ENCODE data around the gene TMTC1. TPM values are rescaled to one million over a fixed set of nuclear protein-coding genes. Genes with fewer than 3 reads are reported as not detected.
"Not testable (repeated sequence)": the region's sequence is repeated elsewhere in the genome, so short reads cannot be mapped to it uniquely, and the experiment has no call there.

Gene TMTC1
- total RNA-seq, 2 donors from 2014 or later = 0.22 to 0.51 TPM

DNA sequence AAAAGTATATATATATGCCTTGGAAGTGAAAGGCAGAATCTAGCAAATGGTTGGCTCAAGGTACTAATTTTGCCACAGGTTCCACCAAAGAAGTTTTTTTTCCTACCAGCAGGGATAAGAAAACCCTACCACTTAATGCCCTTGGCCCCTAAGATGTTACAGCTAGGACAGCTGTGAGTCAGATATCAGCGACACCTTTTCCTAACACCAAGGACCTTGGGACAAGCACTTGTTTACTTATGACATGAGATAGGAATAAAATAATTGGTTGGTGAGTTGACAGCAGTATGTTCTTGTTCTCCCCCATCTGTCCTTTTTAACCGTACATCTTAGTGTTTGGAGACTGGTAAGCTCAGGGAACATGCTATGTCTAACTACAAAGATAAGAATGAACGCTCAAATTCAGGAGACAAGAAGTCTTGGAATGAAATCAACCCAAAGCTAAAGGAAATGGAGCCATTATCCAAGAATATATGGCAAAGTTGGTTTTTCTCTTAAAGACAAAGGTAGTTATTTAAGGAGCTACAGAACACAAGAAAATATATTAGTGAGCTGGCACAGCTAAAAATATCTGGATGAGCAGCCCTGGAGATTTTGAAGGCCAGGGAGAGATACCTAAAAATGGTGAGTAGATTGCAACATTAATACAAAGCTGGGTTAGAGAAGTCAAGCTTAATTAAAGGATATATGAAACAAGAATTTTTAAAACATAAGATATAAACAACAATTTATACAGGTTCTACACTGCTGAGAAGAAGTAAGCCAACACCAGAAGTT lies 126.8 kb downstream of the TMTC1 start:
- Mint-ChIP-seq H3K27me3 (ENCODE audit: low read depth) (no peaks in the 10 kb centered on the region), H3K36me3 (ENCODE audit: insufficient read depth in 2 of 2) (no peaks in the 10 kb centered on the region), H3K9me3 (no peaks in the 10 kb centered on the region), H3K4me1 (ENCODE audit: low read depth) (no peaks in the 10 kb centered on the region), H3K4me3 (no peak overlapping the region), H3K27ac (no peak overlapping the region)
- no peak for DNase-seq
- ATAC-seq (replicated peaks in 1 of 2) = no peak

GRCh38 chr12:29655861-29656260 lies 127.9 kb downstream of the TMTC1 start:
- Mint-ChIP-seq H3K4me3 (no peak overlapping the region), H3K4me1 (ENCODE audit: low read depth) (no peaks in the 10 kb centered on the region), H3K27ac (no peak overlapping the region), H3K36me3 (ENCODE audit: insufficient read depth in 2 of 2) (no peaks in the 10 kb centered on the region), H3K27me3 (ENCODE audit: low read depth) (no peaks in the 10 kb centered on the region), H3K9me3 (no peaks in the 10 kb centered on the region)
- DNase-seq (no peak), ATAC-seq (replicated peaks in 1 of 2) (no peak)

- Mint-ChIP-seq H3K4me3 (no peak overlapping the region), H3K4me1 (ENCODE audit: low read depth) (no peaks in the 10 kb centered on the region), H3K36me3 (ENCODE audit: insufficient read depth in 2 of 2) (no peaks in the 10 kb centered on the region), H3K27me3 (ENCODE audit: low read depth) (no peaks in the 10 kb centered on the region), H3K9me3 (no peaks in the 10 kb centered on the region), H3K27ac (no peak overlapping the region)
- no peak for ATAC-seq (replicated peaks in 1 of 2)
- DNase-seq = no peak
Observed at GRCh38 chr12:29653286-29653685, 130.5 kb downstream of the TMTC1 start.

DNA sequence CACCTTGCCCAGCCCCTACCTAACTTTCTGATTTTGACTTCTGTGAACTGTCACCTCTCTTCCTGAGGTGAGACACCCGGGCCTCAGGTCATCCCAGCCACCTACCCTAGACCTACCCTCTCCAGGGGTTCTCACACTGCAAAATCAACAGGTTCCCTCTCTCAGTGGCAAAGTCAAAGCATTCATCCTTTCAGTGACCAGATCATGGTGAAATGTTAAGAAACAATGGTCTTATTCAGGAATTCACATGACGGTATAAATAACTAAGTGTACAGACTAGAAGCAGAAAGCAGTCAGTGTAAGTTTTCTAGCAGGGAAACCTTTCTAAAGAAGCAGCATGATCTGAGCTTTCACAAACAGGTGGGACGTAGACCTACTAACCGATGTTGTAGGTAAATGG lies 133.4 kb downstream of the TMTC1 start:
- no peak for DNase-seq
- Mint-ChIP-seq H3K36me3 (ENCODE audit: insufficient read depth in 2 of 2) (no peaks in the 10 kb centered on the region), H3K27ac (no peak overlapping the region), H3K4me3 (no peak overlapping the region), H3K27me3 (ENCODE audit: low read depth) (no peaks in the 10 kb centered on the region), H3K9me3 (no peaks in the 10 kb centered on the region), H3K4me1 (ENCODE audit: low read depth) (no peaks in the 10 kb centered on the region)
- no peak for ATAC-seq (replicated peaks in 1 of 2)

DNA sequence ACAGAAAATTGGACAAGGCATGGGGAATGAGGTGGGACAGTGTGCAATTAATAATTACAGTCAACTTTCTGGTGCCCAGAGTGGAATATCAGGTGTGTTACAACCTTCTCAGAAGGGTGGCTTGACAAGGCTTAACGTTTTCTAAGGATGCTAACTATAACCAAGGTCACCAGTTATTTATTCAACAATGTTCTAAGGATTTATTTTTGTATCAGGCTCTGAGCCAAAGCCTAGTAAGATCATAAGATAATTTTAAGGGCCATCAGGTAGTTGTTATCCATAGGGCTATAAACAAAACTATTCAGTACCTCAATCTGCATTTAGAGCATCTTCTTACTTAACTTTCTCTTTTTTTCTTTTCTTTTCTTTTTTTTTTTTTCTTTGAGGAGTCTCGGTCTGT lies 134.0 kb downstream of the TMTC1 start:
- H3K4me3 Mint-ChIP-seq = no peak overlapping the region
- no peaks in the 10 kb centered on the region for H3K9me3 Mint-ChIP-seq
- no peak overlapping the region for H3K27ac Mint-ChIP-seq
- H3K36me3 Mint-ChIP-seq (ENCODE audit: insufficient read depth in 2 of 2) = no peaks in the 10 kb centered on the region
- no peak for DNase-seq
- no peaks in the 10 kb centered on the region for H3K27me3 Mint-ChIP-seq (ENCODE audit: low read depth)
- ATAC-seq (replicated peaks in 1 of 2) = no peak
- no peaks in the 10 kb centered on the region for H3K4me1 Mint-ChIP-seq (ENCODE audit: low read depth)

DNA sequence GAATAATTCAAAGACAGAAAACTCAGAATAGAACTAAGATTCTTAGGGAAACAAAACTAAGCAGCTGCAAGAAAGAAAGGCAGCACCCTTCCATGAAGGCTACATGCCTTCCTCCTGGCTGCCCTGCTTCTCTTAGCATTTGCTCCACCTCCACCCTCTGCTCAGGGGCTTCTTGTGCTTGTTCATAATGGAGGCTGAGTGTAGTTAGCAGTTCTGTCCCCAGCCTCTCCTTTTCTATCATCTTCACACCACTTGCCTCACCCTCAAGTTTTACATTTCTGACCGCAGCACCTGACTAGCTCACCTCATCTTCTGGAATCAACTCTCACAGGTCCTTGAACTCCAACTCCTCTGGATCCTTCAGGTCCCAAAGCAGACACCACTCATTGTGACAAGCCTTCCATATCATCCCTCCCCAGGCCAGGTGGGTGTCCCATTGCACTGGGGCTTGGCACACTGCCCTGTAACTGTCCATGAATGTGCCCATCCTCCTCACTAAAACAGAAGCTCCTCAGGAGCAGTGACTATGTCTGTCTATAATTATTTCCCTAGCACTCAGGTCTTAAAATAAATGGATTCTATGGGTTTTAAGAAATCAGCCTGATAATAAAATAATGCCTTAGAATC lies 139.1 kb downstream of the TMTC1 start:
- H3K4me3 Mint-ChIP-seq = no peak overlapping the region
- H3K27me3 Mint-ChIP-seq (ENCODE audit: low read depth) = no peaks in the 10 kb centered on the region

DNA sequence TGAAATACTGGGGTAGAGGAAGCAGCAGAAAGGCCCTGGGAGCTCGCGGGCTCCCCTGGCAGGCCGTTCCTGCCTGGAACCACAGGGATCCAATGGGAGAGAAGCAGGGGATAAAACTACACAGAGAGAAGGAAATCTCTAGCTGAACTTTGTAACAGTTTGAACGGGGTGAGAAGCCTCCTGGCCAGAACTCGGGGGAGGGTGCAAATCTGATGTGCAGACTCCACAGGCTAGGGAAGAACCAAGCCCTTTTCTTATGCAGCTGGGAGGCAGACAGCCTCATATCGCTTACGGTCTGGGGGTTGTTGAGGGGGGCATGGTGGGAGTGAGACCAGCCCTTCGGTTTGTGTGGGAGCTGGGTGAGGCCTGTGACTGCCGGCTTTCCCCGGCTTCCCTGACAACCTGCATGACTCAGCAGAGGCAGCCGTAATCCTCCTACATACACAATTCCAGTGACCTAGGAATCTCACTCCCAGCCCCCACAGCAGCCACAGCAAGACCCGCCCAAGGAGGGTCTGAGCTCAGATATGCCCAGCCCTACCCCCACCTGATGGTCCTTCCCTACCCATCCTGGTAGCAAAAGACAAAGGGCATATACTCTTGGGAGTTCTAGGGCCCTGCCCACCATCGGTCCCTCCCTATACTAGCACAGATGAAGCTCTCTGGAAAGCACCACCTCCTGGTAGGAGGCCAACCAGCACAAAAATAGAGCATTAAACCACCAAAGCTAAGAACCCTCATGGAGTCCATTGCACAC lies 143.0 kb downstream of the TMTC1 start:
- no peaks in the 10 kb centered on the region for H3K4me1 Mint-ChIP-seq (ENCODE audit: low read depth)
- H3K27ac Mint-ChIP-seq = no peak overlapping the region
- H3K9me3 Mint-ChIP-seq = no peaks in the 10 kb centered on the region
- H3K27me3 Mint-ChIP-seq (ENCODE audit: low read depth) = no peaks in the 10 kb centered on the region
- DNase-seq = no peak
- H3K4me3 Mint-ChIP-seq = no peak overlapping the region
- H3K36me3 Mint-ChIP-seq (ENCODE audit: insufficient read depth in 2 of 2) = no peaks in the 10 kb centered on the region
- ATAC-seq (replicated peaks in 1 of 2) = no peak

More for the DNA sequence above, 139.1 kb downstream of the TMTC1 start:
- no peaks in the 10 kb centered on the region for H3K36me3 Mint-ChIP-seq (ENCODE audit: insufficient read depth in 2 of 2)
- DNase-seq = no peak
- no peaks in the 10 kb centered on the region for H3K9me3 Mint-ChIP-seq
- H3K27ac Mint-ChIP-seq = no peak overlapping the region
- no peaks in the 10 kb centered on the region for H3K4me1 Mint-ChIP-seq (ENCODE audit: low read depth)
- peak; percentile 39 to 43 for ATAC-seq (replicated peaks in 1 of 2)

DNA sequence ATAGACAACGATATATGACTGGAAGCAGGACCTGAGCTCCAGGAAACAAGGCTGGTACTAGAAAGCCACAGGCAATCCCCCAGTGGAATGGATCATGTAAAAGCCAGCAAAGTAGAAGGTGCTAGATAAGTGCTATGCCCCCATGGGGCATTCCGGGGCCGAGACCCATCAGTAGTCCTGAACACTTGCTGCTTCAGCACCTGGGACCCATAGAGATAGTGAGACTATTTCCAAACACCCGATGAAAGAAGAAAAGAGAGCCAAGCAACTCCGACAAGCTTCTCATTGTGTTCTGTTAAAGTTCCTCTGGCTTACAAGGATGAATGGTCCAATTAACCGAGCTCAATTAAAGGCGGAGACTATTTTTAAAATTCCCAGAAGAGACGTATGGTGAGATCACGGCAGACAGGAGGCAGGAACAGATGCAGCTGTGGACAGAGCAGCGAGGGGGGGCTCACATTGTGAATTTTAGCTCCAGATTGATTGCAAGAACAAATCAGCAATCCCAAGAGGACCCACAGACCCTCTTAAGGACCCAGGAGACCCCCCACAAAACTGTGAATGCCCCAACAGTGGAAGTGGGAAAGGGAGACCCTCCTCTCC lies 143.7 kb downstream of the TMTC1 start:
- DNase-seq (no peak), ATAC-seq (replicated peaks in 1 of 2) (no peak)
- Mint-ChIP-seq H3K4me1 (ENCODE audit: low read depth) (no peaks in the 10 kb centered on the region), H3K27ac (no peak overlapping the region), H3K36me3 (ENCODE audit: insufficient read depth in 2 of 2) (no peaks in the 10 kb centered on the region), H3K4me3 (no peak overlapping the region), H3K27me3 (ENCODE audit: low read depth) (no peaks in the 10 kb centered on the region), H3K9me3 (no peaks in the 10 kb centered on the region)

DNA sequence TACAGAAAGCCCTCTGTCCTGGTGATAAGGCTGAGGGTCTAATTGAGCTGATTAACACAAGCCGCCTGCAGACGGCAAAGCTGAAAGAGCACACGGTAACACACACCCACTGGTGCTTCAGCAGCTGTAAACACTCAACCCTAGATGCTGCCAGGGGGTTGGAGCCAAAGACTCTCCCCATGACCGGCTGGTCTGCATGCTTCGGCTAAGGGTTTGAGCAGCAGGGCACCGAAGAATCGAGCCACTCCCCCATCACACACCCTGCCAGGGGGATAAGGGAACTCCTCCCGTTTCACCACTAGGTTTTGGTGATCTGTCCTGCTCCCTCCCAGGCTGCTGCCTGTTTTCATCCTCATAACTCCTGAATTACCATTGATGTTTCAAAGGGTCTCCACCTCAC lies 145.2 kb downstream of the TMTC1 start:
- Mint-ChIP-seq H3K36me3 (ENCODE audit: insufficient read depth in 2 of 2) (no peaks in the 10 kb centered on the region), H3K4me3 (no peak overlapping the region), H3K27ac (no peak overlapping the region), H3K27me3 (ENCODE audit: low read depth) (no peaks in the 10 kb centered on the region), H3K4me1 (ENCODE audit: low read depth) (no peaks in the 10 kb centered on the region), H3K9me3 (no peaks in the 10 kb centered on the region)
- no peak for DNase-seq
- ATAC-seq (replicated peaks in 1 of 2) = no peak

DNA sequence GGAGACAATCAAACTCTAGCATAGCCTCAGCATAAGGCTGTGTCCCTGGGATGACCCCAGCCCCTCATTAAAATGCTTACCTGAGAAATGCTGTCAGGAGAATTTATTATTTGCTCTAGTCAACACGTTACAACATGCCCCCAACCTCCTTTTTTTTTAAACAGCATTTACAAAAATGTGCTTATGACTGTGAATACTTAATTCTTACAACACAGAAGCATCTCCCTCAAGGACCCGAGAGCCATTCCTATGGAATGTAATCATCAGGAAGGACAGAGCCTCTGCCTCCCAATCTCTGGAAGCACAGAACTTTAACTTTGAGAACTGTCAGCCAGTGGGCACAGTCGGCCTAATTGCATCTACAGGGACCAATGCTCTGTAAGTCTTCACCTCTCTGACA lies 149.7 kb downstream of the TMTC1 start:
- DNase-seq = no peak
- ATAC-seq (replicated peaks in 1 of 2) = no peak
- H3K36me3 Mint-ChIP-seq (ENCODE audit: insufficient read depth in 2 of 2) = no peaks in the 10 kb centered on the region
- H3K27me3 Mint-ChIP-seq (ENCODE audit: low read depth) = no peaks in the 10 kb centered on the region
- no peak overlapping the region for H3K27ac Mint-ChIP-seq
- no peaks in the 10 kb centered on the region for H3K9me3 Mint-ChIP-seq
- no peak overlapping the region for H3K4me3 Mint-ChIP-seq
- no peaks in the 10 kb centered on the region for H3K4me1 Mint-ChIP-seq (ENCODE audit: low read depth)

DNA sequence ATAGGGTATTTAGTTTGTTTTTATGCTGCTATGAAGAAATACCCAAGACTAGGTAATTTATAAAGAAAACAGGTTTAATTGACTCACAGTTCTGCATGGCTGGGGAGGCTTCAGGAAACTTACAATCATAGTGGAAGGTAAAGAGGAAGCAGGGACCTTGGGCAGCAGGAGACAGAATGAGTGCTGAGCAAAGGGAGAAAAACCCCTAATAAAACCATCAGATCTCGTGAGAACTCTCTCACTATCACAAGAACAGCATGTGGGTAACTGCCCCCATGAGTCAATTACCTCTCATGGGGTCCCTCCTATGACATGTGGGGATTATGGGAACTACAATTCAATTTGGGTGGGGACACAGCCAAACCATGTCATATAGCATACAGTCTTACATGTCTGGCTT lies 153.6 kb downstream of the TMTC1 start:
- H3K27me3 Mint-ChIP-seq (ENCODE audit: low read depth); H3K27ac Mint-ChIP-seq; H3K36me3 Mint-ChIP-seq (ENCODE audit: insufficient read depth in 2 of 2); H3K4me1 Mint-ChIP-seq (ENCODE audit: low read depth); H3K9me3 Mint-ChIP-seq; ATAC-seq (replicated peaks in 1 of 2); DNase-seq; H3K4me3 Mint-ChIP-seq: not testable (repeated sequence)

- DNase-seq (no peak), ATAC-seq (replicated peaks in 1 of 2) (no peak)
- H3K4me1 Mint-ChIP-seq (ENCODE audit: low read depth) = no peaks in the 10 kb centered on the region
- no peaks in the 10 kb centered on the region for H3K36me3 Mint-ChIP-seq (ENCODE audit: insufficient read depth in 2 of 2)
- H3K27ac Mint-ChIP-seq = no peak overlapping the region
- no peak overlapping the region for H3K4me3 Mint-ChIP-seq
- H3K27me3 Mint-ChIP-seq (ENCODE audit: low read depth) = no peaks in the 10 kb centered on the region
- no peaks in the 10 kb centered on the region for H3K9me3 Mint-ChIP-seq
Observed at GRCh38 chr12:29627221-29627620, 156.5 kb downstream of the TMTC1 start.

GRCh38 chr12:29625359-29625953 lies 158.3 kb downstream of the TMTC1 start:
- no peak for DNase-seq
- Mint-ChIP-seq H3K36me3 (ENCODE audit: insufficient read depth in 2 of 2) (no peaks in the 10 kb centered on the region), H3K4me1 (ENCODE audit: low read depth) (no peaks in the 10 kb centered on the region), H3K9me3 (no peaks in the 10 kb centered on the region), H3K27ac (no peak overlapping the region), H3K4me3 (no peak overlapping the region), H3K27me3 (ENCODE audit: low read depth) (no peaks in the 10 kb centered on the region)
- no peak for ATAC-seq (replicated peaks in 1 of 2)

Measured in activated T-cell treated with anti-CD3 and anti-CD28 coated beads, Interleukin-2, amount 50 U/mL, for 72 hours (primary cell).